ENCODE results near the gene ZC3H10.

ZC3H10 gene

GRCh38 chr12:56129942-56130495 lies 12.0 kb downstream of the ZC3H10 start:
- peaks cover 29% of the 10 kb centered on the region for H3K4me1 ChIP-seq (ENCODE audit: control insufficient read depth, insufficient read depth, low read length)
- H3K27me3 ChIP-seq (ENCODE audit: control insufficient read depth, insufficient read depth, low read length) = no peaks in the 10 kb centered on the region
- H3K9ac ChIP-seq (ENCODE audit: low read depth, low read length) = peak overlapping the region; percentile 82
- H3K4me3 ChIP-seq (ENCODE audit: low read length) = peak overlapping the region; percentile 83
- H3K4me2 ChIP-seq (ENCODE audit: low read length) = peak overlapping the region; percentile 87
- peaks cover 41% of the 10 kb centered on the region for H3K36me3 ChIP-seq (ENCODE audit: insufficient read depth, low read length)
- no peaks in the 10 kb centered on the region for H3K9me3 ChIP-seq (replicated peaks; ENCODE audit: low read length)

DNA sequence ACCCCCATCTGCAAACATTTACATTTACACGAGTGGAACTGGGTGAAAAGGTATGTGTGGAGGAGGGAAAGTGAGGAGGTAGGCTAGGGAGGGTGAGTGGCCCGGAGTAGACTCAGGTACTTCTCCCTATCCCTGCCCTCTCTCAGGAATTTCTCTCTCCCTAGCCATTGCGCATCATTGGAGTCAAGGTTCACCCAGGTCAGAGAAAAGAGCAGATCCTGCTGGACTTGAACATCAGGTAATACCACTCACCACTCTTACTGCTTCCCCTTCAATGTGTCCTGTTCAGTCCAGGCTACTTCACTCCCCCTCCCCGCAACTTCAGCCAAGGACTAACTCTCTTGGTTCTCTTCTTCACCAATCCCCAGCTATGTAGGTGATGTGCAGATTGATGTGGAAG lies 12.8 kb downstream of the ZC3H10 start:
- Histone ChIP-seq H3K27me3 (ENCODE audit: control insufficient read depth, insufficient read depth, low read length) (no peaks in the 10 kb centered on the region), H3K36me3 (ENCODE audit: insufficient read depth, low read length) (peaks cover 44% of the 10 kb centered on the region), H3K4me3 (ENCODE audit: low read length) (no peak overlapping the region), H3K4me1 (ENCODE audit: control insufficient read depth, insufficient read depth, low read length) (peaks cover 28% of the 10 kb centered on the region), H3K4me2 (ENCODE audit: low read length) (no peak overlapping the region), H3K9ac (ENCODE audit: low read depth, low read length) (no peak overlapping the region), H3K9me3 (replicated peaks; ENCODE audit: low read length) (no peaks in the 10 kb centered on the region)

DNA sequence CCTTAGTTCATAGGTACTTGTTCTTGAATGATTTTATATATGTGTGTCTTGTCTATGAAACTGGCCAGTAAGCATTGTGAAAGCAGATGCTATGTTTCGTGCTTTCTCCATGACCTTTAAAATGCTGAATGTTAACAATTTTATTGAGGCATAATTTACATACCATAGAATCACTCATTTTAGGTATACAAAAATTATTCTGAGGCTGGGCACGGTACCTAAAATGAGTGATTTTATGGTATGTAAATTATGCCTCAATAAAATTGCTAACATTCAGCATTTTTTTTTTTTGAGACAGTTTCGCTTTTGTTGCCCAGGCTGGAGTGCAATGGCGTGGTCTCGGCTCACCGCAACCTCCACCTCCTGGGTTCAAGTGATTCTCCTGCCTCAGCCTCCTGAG lies 16.8 kb downstream of the ZC3H10 start:
- H3K9me3 ChIP-seq (replicated peaks; ENCODE audit: low read length) = no peaks in the 10 kb centered on the region
- H3K4me3 ChIP-seq (ENCODE audit: low read length) = no peak overlapping the region
- peaks cover 6% of the 10 kb centered on the region for H3K4me1 ChIP-seq (ENCODE audit: control insufficient read depth, insufficient read depth, low read length)
- H3K27me3 ChIP-seq (ENCODE audit: control insufficient read depth, insufficient read depth, low read length) = no peaks in the 10 kb centered on the region
- H3K36me3 ChIP-seq (ENCODE audit: insufficient read depth, low read length) = peaks cover 83% of the 10 kb centered on the region
- no peak overlapping the region for H3K4me2 ChIP-seq (ENCODE audit: low read length)
- H3K9ac ChIP-seq (ENCODE audit: low read depth, low read length) = no peak overlapping the region

- no peak overlapping the region for H3K9ac ChIP-seq (ENCODE audit: low read depth, low read length)
- H3K4me3 ChIP-seq (ENCODE audit: low read length) = no peak overlapping the region
- no peak overlapping the region for H3K4me2 ChIP-seq (ENCODE audit: low read length)
- no peaks in the 10 kb centered on the region for H3K9me3 ChIP-seq (replicated peaks; ENCODE audit: low read length)
- no peaks in the 10 kb centered on the region for H3K27me3 ChIP-seq (ENCODE audit: control insufficient read depth, insufficient read depth, low read length)
- no peaks in the 10 kb centered on the region for H3K4me1 ChIP-seq (ENCODE audit: control insufficient read depth, insufficient read depth, low read length)
- peaks cover 77% of the 10 kb centered on the region for H3K36me3 ChIP-seq (ENCODE audit: insufficient read depth, low read length)
Observed at GRCh38 chr12:56137853-56138571, 19.9 kb downstream of the ZC3H10 start.

GRCh38 chr12:56141946-56142784 lies 24.1 kb downstream of the ZC3H10 start:
- Histone ChIP-seq H3K36me3 (ENCODE audit: insufficient read depth, low read length) (peaks cover 67% of the 10 kb centered on the region), H3K27me3 (ENCODE audit: control insufficient read depth, insufficient read depth, low read length) (no peaks in the 10 kb centered on the region), H3K9ac (ENCODE audit: low read depth, low read length) (no peak overlapping the region), H3K9me3 (replicated peaks; ENCODE audit: low read length) (no peaks in the 10 kb centered on the region), H3K4me2 (ENCODE audit: low read length) (no peak overlapping the region), H3K4me1 (ENCODE audit: control insufficient read depth, insufficient read depth, low read length) (no peaks in the 10 kb centered on the region), H3K4me3 (ENCODE audit: low read length) (no peak overlapping the region)

DNA sequence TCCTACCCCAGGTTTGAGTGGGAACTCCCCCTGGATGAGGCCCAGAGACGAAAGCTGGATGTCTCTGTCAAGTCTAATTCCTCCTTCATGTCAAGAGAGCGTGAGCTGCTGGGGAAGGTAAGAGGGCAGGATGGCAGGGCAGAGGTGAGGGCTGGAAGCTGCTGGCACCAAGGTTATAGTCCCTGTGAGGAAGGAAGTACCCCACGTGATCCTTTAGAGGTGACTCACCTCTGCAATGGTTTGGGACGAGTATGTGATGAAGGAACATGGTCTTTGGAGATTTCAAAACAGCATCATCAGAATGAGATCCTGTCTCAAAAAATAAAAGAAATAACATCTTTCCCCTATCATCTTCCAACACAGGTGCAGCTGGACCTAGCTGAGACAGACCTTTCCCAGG lies 25.2 kb downstream of the ZC3H10 start:
- no peak overlapping the region for H3K4me3 ChIP-seq (ENCODE audit: low read length)
- peaks cover 56% of the 10 kb centered on the region for H3K36me3 ChIP-seq (ENCODE audit: insufficient read depth, low read length)
- no peaks in the 10 kb centered on the region for H3K27me3 ChIP-seq (ENCODE audit: control insufficient read depth, insufficient read depth, low read length)
- H3K4me1 ChIP-seq (ENCODE audit: control insufficient read depth, insufficient read depth, low read length) = no peaks in the 10 kb centered on the region
- no peaks in the 10 kb centered on the region for H3K9me3 ChIP-seq (replicated peaks; ENCODE audit: low read length)
- H3K9ac ChIP-seq (ENCODE audit: low read depth, low read length) = no peak overlapping the region
- H3K4me2 ChIP-seq (ENCODE audit: low read length) = no peak overlapping the region

- H3K9ac ChIP-seq (ENCODE audit: low read depth, low read length) = no peak overlapping the region
- no peaks in the 10 kb centered on the region for H3K9me3 ChIP-seq (replicated peaks; ENCODE audit: low read length)
- no peak overlapping the region for H3K4me2 ChIP-seq (ENCODE audit: low read length)
Observed at GRCh38 chr12:56143870-56144269, 25.8 kb downstream of the ZC3H10 start.

DNA sequence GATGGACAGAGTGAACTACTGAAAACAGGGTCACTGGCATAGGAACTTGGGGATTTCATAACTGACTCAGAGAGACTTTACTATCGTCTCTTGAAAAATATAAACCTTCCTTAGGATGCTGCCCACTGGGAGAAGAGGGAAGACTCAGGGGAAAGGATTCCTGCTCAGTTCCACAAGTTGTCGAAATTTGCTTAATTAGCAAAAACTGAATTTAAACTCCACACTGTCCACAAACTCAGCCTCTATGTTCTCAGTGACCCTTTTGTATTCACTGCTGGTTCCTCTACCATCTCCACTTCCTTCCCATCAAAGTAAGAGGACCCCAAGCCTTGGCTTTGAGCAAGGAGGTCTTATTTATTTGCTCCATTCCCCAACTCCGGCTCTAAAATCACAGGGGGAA lies 27.2 kb downstream of the ZC3H10 start:
- no peaks in the 10 kb centered on the region for H3K27me3 ChIP-seq (ENCODE audit: control insufficient read depth, insufficient read depth, low read length)
- peaks cover under 1% of the 10 kb centered on the region for H3K4me1 ChIP-seq (ENCODE audit: control insufficient read depth, insufficient read depth, low read length)
- no peak overlapping the region for H3K4me2 ChIP-seq (ENCODE audit: low read length)
- no peak overlapping the region for H3K9ac ChIP-seq (ENCODE audit: low read depth, low read length)
- H3K9me3 ChIP-seq (replicated peaks; ENCODE audit: low read length) = no peaks in the 10 kb centered on the region
- peaks cover 38% of the 10 kb centered on the region for H3K36me3 ChIP-seq (ENCODE audit: insufficient read depth, low read length)
- H3K4me3 ChIP-seq (ENCODE audit: low read length) = no peak overlapping the region

More at GRCh38 chr12:56143870-56144269, 25.8 kb downstream of the ZC3H10 start:
- Histone ChIP-seq H3K27me3 (ENCODE audit: control insufficient read depth, insufficient read depth, low read length) (no peaks in the 10 kb centered on the region), H3K4me3 (ENCODE audit: low read length) (no peak overlapping the region), H3K4me1 (ENCODE audit: control insufficient read depth, insufficient read depth, low read length) (no peaks in the 10 kb centered on the region), H3K36me3 (ENCODE audit: insufficient read depth, low read length) (peaks cover 50% of the 10 kb centered on the region)

GRCh38 chr12:56146492-56147460 lies 28.7 kb downstream of the ZC3H10 start:
- Histone ChIP-seq H3K4me1 (ENCODE audit: control insufficient read depth, insufficient read depth, low read length) (peaks cover 13% of the 10 kb centered on the region), H3K4me3 (ENCODE audit: low read length) (no peak overlapping the region), H3K36me3 (ENCODE audit: insufficient read depth, low read length) (peaks cover 29% of the 10 kb centered on the region), H3K9ac (ENCODE audit: low read depth, low read length) (no peak overlapping the region), H3K27me3 (ENCODE audit: control insufficient read depth, insufficient read depth, low read length) (no peaks in the 10 kb centered on the region), H3K9me3 (replicated peaks; ENCODE audit: low read length) (no peaks in the 10 kb centered on the region), H3K4me2 (ENCODE audit: low read length) (no peak overlapping the region)

- no peaks in the 10 kb centered on the region for H3K36me3 ChIP-seq (ENCODE audit: insufficient read depth, low read length)
- H3K27me3 ChIP-seq (ENCODE audit: control insufficient read depth, insufficient read depth, low read length) = no peaks in the 10 kb centered on the region
- H3K4me2 ChIP-seq (ENCODE audit: low read length) = no peak overlapping the region
- no peak overlapping the region for H3K9ac ChIP-seq (ENCODE audit: low read depth, low read length)
- no peak overlapping the region for H3K4me3 ChIP-seq (ENCODE audit: low read length)
- H3K4me1 ChIP-seq (ENCODE audit: control insufficient read depth, insufficient read depth, low read length) = peaks cover 27% of the 10 kb centered on the region
- H3K9me3 ChIP-seq (replicated peaks; ENCODE audit: low read length) = no peaks in the 10 kb centered on the region
Observed at GRCh38 chr12:56150563-56150962, 32.5 kb downstream of the ZC3H10 start.

- Histone ChIP-seq H3K36me3 (ENCODE audit: insufficient read depth, low read length) (no peaks in the 10 kb centered on the region), H3K9me3 (replicated peaks; ENCODE audit: low read length) (no peaks in the 10 kb centered on the region), H3K4me2 (ENCODE audit: low read length) (peak overlapping the region; percentile 89), H3K4me1 (ENCODE audit: control insufficient read depth, insufficient read depth, low read length) (peaks cover 27% of the 10 kb centered on the region), H3K4me3 (ENCODE audit: low read length) (peak overlapping the region; percentile 73), H3K9ac (ENCODE audit: low read depth, low read length) (peak overlapping the region; percentile 85), H3K27me3 (ENCODE audit: control insufficient read depth, insufficient read depth, low read length) (no peaks in the 10 kb centered on the region)
Observed at GRCh38 chr12:56151672-56152131, 33.6 kb downstream of the ZC3H10 start.

Measured in skeletal muscle satellite cell (primary cell).